GM12878 (cell line): ENCODE results near the gene GPRIN1.

Experiments
- EP300 ChIP-seq, 2 experiments: fragments of 150-350 bp in 1 of 2; IDR thresholded peaks; 2 replicates each; pipeline ENCODE4 v1.6.1; 2011 to 2012; ENCODE audit warnings: low read depth in 2 of 2, low read length in 2 of 2, borderline replicate concordance in 1 of 2, improper control_type of control experiment in 1 of 2, inconsistent platforms in 1 of 2; ENCODE audit not compliant: control insufficient read depth in 1 of 2
- HCFC1 ChIP-seq: fragments of 150-350 bp; IDR thresholded peaks from 2 replicates; pipeline ENCODE4 v1.6.1; 2014; ENCODE audit warnings: low read length
- IKZF2 ChIP-seq, 2 experiments: fragments of 450-650 bp; IDR thresholded peaks; 2 replicates each; pipeline ENCODE4 v1.6.1; 2017; ENCODE audit warnings: mild to moderate bottlenecking in 2 of 2, moderate library complexity in 2 of 2
- MYC ChIP-seq: IDR thresholded peaks from 2 replicates; pipeline ENCODE4 v1.6.1; 2011; ENCODE audit warnings: mild to moderate bottlenecking, low read length, moderate library complexity, inconsistent platforms; ENCODE audit not compliant: insufficient read depth, insufficient replicate concordance, insufficient read length, severe bottlenecking
- POLR2A ChIP-seq: IDR thresholded peaks from 2 replicates; pipeline ENCODE4 v1.6.1; 2011; ENCODE audit warnings: low read depth, mild to moderate bottlenecking, low read length
- RAD21 ChIP-seq: IDR thresholded peaks from 2 replicates; pipeline ENCODE4 v1.6.1; 2011; ENCODE audit warnings: mild to moderate bottlenecking, low read depth, low read length, moderate library complexity; ENCODE audit not compliant: insufficient read depth
- TAF1 ChIP-seq: IDR thresholded peaks from 2 replicates; pipeline ENCODE4 v1.6.1; 2011; ENCODE audit warnings: mild to moderate bottlenecking, low read depth, low read length, borderline replicate concordance
- TF ChIP-seq, protein P1 (sequence below), 3 experiments: IDR thresholded peaks in 2 of 3; conservative IDR thresholded peaks in 1 of 3; 2 replicates each; pipeline ENCODE4 v1.5.1; 2011; ENCODE audit warnings: low read depth in 3 of 3, low read length in 3 of 3, mild to moderate bottlenecking in 3 of 3, control low read depth in 2 of 3, moderate library complexity in 2 of 3, inconsistent platforms in 1 of 3, mixed read lengths in 1 of 3; ENCODE audit not compliant: control insufficient read depth in 2 of 3, insufficient read depth in 1 of 3; ENCODE audit errors: extremely low read depth in 1 of 3

DNA sequence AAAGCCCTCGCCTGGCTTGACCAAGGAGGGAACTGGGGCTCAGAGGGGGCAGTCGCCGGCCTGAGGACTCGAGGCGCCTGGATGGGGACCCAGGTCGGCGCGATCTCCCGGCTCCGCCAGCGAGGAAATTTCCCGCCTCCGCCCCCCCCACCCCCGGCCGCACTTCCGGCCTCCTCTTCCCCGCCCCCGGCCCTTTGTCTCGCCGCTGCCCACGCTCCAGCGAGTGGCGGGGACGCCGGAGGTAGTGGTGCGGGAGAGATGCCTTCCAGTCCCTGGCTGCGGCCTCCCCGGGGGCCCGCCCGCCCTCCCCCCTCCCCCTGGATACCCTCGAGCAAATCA, 448 bp upstream of the GPRIN1 start:
- no peak for TF ChIP-seq EP300 (IDR thresholded peaks at IDR 0.05; ENCODE audit: borderline replicate concordance in 1 of 2, control insufficient read depth in 1 of 2, low read depth in 2 of 2, low read length in 2 of 2)
- no peak for TF ChIP-seq MYC
- TF ChIP-seq, protein P1, sequence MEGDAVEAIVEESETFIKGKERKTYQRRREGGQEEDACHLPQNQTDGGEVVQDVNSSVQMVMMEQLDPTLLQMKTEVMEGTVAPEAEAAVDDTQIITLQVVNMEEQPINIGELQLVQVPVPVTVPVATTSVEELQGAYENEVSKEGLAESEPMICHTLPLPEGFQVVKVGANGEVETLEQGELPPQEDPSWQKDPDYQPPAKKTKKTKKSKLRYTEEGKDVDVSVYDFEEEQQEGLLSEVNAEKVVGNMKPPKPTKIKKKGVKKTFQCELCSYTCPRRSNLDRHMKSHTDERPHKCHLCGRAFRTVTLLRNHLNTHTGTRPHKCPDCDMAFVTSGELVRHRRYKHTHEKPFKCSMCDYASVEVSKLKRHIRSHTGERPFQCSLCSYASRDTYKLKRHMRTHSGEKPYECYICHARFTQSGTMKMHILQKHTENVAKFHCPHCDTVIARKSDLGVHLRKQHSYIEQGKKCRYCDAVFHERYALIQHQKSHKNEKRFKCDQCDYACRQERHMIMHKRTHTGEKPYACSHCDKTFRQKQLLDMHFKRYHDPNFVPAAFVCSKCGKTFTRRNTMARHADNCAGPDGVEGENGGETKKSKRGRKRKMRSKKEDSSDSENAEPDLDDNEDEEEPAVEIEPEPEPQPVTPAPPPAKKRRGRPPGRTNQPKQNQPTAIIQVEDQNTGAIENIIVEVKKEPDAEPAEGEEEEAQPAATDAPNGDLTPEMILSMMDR (IDR thresholded peaks at IDR 0.05 in 2 of 3, conservative IDR thresholded peaks at IDR 0.05 in 1 of 3; ENCODE audit: control insufficient read depth in 2 of 3, extremely low read depth in 1 of 3, insufficient read depth in 1 of 3, low read depth in 3 of 3, low read length in 3 of 3), result no peak
- TF ChIP-seq POLR2A, result no peak
- TF ChIP-seq IKZF2 (IDR thresholded peaks at IDR 0.05), result no peak
- TF ChIP-seq RAD21, result no peak
- no peak for TF ChIP-seq HCFC1
- no peak for TF ChIP-seq TAF1
